Measurements from ENCODE around the gene DYSF.

Gene DYSF

DNA sequence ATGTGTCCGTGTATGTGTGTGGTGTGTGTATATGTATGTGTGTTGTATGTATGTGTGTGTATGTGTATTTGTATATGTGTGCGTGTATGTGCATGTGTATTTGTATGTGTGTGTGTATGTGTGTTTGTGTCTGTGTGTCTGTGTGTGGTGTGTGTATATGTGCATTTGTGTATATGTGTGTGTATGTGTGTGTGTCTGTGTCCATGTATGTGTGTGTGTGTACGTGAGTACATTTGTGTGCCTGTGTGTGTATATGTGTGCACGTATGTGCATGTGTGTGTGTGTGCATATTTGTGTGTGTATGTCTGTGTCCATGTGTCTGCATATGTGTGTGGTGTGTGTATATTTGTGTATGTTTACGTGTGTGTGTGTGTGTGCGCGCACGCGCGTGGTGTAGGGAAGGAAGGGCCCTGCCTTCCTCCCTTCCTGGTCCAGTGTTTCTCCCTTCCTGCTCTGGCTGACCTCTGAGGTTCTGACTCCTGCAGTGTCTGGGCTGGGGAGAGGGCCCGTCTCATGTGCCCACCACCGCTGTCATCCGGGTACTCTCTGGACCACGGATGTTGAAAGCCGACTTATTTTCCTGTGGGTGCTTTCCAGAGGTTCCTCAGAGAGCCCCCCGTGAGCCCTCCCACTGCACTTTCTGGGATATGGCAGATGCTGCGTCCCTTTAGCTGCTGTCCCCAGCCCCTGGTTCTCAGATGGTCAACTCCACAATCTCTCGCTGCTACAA, 209.5 kb downstream of the DYSF start:
- DNase-seq = no peak

DNA sequence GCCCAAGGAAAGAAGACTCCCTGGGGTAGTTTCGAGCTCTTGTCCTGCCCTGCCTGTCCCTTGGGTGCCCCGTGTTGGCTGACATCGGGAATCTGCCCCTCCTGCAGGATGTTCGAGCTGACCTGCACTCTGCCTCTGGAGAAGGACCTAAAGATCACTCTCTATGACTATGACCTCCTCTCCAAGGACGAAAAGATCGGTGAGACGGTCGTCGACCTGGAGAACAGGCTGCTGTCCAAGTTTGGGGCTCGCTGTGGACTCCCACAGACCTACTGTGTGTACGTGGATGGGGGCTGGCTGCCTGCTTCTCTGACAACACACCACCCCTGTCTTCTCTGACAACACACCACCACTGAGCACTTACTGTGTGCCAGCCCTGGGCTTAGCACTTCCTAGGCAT, 210.8 kb downstream of the DYSF start:
- no peak for DNase-seq

DNA sequence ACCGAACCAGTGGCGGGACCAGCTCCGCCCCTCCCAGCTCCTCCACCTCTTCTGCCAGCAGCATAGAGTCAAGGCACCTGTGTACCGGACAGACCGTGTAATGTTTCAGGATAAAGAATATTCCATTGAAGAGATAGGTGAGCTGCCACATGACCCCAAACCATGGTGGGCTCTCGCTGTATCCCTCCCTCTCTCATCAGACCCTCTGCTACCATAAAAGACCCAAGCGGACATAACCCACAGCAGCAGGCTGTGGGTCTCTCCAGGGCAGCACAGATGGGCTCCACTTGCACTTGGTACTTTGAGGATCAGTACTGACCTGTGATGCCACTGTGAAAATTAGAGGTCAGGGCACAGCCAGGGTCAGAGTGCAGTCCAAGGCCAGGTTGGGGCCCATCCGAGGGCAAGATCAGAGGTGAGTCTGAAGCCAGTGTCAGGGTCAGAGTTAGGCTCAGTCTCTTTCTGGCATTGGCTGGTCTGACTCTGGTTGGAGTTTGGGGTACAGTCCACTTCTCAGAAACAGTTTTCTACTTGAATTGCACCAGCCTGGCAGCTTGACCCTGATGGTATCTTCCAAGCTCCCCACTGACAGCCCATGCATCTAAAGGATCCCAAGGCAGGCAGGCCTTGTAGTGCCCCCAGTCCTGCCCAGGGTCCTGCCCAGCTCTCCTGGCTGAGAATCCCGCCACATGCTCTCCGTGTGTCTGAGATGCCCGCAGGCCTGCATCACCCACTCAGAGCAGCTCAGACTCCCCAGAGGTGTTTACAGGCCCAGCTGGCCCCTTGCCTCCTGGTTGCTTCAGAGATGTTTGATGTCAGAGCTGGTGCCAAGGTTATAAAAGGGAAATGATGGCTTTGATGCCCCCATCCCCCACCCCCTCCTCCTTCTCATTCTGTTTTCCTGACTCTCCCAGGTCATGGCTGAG, 212.1 kb downstream of the DYSF start:
- DNase-seq = no peak

DNA sequence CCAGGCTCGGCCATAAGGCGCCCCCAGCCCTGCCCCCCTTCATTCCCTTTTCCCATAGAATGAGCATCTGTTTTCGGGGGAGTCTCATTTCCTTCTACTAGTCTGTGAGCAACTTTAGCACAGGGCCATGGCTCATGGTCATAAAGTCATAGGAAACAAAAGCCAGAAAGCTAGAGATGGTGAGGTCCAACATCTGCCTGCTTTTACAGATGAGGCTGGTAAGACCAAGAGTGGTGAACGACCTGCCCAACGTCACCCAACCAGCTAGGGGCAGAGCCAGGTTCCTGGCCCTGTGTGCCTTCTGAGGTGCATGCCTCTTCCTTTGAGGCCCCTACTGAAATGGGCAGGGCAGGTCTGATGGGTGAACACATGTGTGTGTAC, 212.7 kb downstream of the DYSF start:
- no peak for DNase-seq

DNA sequence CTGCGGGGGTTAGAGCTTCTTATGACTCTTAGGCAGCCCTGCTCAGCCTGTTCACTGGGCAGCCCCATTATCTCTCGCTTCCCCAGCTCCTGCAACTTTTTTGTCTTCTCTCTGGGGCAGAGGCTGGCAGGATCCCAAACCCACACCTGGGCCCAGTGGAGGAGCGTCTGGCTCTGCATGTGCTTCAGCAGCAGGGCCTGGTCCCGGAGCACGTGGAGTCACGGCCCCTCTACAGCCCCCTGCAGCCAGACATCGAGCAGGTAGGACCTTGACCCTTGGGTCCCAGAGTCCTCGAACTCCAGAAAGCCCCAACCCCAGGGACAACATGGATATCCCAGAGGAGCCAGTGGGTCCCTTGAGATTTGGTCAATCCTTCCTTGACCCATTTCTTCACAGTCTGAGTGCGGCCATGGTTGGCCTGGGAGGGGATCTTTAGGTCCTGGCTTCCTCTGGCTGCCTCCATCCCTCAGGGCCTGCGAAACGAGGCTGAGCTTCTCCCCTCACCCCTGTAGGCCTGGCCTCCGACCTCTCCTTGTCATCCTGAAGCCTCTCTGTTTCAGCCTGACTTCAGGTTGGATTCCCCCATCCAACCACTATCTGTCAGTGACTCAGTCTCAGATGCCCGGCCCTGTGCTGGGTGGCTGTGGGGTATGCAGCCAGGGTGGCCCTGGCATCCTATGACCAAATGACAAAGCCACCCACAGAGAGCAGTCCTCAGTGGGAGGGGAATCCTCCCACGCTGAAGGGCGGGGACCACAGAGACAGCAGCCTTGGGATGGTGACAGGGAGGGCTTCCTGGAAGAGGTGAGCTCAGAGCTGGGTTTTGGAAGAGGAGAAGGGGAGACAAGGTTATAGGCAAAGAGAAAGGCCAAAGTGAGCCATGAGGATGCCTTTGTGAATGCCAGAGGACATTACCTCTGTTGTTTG, 214.2 kb downstream of the DYSF start:
- DNase-seq = no peak

DNA sequence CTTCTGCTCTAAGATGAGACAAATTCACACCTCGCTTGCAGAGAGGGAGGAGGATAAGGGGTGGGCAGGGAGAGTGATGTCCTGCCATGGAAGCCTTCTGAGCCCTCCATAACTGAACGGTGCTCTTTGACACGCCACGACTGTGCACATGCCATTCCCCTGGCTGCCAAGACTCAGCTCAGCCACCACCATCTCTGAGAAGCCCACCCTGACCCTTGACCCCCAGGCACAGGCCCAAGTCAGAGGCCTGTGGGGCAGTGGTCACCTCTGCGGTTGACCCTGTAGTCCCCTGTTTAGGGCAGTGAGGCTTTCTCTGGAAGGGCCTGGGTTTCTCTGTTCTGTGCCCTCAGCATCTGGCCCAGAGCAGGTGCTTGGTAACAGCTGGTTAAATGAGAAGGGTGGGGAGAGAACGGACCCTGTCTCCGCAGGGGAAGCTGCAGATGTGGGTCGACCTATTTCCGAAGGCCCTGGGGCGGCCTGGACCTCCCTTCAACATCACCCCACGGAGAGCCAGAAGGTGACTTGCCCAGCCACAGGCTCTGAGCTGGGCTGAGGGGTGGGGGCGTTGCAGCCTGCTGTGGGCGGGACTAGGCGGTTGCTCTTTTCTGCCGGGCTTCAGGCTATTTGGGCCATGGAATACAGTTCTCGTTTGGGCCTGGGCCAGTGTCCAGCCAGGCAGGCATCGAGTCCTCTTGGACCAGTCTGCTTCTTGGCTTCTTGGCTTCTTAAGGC, 215.1 kb downstream of the DYSF start:
- DNase-seq = no peak

DNA sequence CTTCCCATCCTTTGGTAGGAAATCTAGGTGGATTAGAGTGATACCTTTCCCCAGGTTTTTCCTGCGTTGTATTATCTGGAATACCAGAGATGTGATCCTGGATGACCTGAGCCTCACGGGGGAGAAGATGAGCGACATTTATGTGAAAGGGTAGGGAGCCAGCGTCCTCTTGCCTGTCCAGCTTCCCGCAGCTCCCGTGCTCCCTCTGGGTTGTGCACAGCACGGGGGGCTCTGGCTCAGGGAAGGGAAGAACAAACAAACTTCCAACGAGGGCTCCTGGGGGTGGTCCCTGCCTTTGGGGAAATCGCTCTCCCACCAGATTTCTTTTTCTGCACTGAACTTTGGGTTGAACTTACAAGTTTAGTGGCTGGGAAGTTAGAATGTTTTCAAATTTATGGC, 215.7 kb downstream of the DYSF start:
- no peak for DNase-seq

DNA sequence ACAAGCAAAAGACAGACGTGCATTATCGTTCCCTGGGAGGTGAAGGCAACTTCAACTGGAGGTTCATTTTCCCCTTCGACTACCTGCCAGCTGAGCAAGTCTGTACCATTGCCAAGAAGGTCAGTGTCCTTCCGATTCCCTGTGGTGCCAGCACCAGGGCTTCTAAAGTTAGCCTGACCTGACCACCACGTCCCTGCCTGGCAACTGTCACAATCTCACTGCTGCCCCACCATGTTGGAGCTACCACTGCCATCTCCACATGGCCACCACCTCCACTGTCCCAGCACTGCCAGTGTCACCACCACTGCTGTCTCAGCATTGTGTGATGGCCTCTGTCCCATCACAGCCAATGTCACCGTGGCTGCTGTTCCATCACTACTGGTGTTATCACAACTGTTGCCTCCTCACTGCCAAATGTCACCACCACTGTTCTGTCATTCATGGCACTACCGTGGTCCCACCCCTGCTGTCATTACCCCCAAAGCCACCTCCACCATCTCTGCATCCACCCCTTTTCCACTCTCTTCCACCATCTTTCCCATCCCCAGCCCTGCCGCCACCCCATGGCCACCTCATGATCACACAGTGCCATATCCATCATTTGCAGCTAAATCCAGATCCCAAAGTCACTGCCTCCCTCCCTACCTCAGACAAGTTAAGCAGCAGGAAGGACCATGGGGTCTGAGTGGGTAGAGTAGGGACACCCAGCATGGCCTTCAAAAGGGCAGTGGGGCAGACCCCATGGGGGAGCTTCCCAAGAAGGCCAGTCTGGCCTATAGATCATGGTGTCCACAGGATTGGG, 216.5 kb downstream of the DYSF start:
- no peak for DNase-seq

DNA sequence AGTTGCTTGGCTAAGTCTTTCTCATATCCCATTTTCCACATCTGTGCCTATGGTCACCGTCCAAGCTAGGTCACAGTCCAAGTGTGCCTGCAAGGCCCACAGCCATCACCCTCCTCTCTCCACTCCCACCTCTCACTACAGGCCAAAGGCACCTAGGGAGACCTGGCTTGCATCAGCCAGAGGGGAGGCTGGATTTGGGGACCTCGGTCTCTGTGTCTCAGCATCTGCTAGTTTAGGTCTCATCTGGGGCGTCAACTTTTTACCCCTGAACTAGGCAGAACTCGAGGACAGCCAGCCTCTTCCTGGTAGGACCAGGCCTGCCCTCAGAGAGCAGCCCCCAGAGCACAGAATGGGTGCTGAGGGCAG, 217.1 kb downstream of the DYSF start:
- no peak for DNase-seq

DNA sequence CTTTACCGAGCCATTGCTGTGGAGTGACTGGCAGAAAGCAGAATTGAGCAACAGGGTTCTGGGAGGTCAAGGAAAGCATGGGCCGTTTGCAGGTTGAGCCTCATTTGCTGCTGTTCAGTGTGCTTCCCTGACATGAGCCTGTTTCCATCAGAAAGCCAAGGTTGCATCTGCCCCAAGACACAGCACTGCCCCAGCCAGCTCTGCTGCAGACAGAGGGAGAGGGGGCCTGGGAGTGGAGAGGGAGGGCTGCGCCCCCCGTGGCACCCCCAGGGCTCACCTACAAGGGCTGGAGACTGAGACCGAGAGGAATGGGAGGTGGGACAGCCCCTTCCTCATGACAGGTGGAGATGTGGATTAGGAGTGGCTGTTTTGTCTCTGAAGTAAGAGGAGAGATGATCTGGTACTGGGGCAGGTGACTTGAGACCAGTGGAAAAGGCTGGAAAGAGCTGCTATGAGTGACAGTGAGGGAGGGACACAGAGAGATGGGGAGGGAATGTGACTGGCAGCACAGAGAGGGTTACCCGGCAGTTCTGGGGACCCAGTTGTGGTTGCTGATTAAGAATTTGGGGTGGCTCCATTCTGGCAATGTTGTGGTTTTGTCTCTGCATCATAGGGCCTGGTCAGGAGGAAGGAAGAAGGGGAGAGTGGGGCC, 218.0 kb downstream of the DYSF start:
- no peak for DNase-seq

DNA sequence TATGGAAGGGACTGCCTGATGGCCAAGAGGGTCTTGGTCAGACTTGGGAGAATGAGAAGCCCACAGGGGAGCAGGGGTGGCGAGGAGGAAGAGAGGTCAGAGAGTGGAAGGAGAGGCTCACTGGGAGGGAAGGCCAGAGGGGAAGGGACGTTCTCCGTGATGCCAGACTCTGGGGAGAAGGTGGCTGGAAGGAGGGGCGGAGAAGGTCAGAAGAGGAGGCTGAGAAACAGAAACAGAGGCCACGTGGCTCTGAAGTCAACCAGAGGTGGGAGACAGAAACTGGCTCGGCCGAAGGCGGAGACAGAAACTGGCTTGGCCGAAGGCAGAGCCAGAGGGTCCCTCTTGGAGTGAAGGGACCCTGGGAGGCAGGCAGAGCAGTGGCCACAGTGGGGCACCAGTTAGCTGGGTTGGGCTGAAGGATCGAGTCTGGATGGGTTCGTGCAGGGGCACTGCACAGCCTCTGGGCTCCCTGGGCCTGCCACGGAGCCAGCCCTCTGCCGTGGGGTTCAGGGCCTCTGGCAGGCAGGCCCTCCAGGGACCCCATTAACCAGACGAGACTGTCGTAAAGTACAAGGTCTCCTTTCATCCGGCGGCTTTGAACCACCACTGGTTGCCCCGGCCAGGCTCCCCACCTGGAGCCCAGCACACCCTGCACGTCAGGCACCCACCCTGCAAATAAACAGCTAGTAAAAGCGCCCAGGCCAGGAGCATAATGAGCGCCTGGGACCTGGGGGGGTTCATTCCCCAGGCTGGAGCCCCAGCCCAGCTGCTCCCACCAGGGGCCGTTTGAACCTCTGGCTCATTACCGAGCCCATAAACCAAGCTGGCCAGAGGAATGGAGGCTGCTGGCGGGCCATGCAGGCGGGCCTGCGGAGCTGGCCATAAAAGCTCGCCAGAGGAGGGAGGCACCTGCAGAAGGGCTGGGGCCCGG, 218.8 kb downstream of the DYSF start:
- DNase-seq = no peak

DNA sequence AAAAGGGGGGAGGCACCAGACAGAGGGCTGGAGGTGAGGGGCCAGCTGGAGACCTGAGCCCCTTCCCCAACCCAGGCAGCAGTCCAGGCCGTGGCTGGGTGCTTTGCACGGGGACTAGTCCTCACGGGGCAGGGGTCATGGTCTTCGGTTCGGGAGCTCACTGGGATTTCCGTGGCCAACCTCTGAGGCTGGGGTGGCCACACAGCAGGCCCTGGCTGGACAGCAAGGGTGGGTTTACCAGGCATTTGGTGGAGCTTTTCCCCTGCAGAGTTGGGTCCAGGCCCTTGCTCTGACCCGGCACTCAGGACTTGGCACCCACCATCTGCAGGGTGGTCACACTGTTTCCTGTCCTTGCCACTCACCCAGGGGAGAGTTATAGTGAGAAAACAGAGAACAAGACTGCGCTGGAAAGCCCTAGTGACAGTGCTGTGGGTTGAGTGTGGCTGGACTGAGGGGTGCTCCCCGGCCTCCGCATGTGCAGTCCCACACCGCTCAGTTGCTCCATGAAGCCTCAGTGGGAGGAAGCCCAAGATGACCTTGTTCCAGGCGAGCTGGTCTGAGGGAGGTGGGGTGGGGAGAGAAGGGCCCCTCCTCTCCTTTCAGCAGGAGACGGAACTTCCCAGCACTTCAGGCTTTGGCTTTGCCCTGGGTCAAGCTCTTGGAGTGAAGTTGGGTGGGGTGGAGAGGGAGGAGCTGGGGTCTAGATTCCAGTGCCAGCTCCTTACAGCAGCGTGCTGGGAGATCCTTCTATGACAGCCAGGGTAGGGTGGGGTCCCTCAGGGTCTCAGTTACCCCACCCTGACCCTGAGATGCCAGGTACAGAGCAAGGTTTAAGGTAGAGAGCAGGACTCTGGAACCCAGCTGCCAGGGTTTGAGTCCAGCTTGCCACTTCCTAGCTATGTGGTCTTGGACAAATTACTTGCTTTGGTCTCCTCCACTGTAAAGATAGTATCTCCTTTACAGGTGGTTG, 219.8 kb downstream of the DYSF start:
- no peak for DNase-seq

DNA sequence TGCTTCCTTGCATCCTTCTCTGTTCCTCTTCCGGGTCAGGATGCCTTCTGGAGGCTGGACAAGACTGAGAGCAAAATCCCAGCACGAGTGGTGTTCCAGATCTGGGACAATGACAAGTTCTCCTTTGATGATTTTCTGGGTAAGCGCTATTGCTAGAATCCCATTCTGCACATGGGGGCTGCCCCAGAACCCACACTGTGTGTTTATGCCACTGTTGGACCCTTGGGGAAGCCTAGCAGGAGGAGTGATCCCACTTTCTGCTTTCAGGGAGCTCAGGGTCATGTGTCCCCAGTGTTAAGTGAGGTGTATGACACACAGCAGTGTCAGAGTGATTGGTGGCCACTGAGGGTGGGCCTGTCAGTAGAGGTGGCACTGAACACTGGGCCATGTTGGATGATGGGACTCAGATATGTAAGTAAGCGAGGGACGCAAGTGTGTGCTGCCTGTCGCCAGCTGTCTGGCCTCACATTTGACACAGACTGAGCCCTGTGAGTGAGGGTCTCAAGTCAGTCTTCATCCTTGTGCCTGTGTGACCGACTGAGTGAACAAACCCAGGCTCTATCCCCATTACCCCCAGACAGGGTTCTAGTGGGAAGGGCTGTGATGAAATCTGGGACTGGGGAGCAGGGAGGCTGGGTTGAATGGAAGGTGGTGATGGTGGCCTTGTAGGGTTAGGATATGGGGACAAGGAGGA, 220.9 kb downstream of the DYSF start:
- no peak for DNase-seq

DNA sequence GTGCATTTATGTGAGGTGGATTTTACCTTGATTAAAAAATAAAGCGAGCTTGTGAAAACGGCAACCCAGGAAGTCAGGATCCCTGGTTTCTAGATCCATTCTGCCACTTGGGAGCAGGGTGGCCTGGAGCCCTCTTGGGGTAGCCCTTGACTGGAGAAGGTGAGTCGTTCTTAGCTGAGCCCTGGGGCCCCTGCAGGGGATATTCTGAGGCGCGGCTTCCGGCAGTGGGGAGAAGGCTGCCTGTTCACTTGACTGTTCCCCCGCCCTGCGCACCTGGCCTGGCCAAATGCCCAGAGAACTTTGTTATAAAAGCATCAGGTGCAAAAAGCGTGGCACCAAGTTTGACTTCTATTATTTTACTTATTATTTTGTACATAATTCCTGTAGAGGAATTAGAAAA, 221.9 kb downstream of the DYSF start:
- no peak for DNase-seq

DNA sequence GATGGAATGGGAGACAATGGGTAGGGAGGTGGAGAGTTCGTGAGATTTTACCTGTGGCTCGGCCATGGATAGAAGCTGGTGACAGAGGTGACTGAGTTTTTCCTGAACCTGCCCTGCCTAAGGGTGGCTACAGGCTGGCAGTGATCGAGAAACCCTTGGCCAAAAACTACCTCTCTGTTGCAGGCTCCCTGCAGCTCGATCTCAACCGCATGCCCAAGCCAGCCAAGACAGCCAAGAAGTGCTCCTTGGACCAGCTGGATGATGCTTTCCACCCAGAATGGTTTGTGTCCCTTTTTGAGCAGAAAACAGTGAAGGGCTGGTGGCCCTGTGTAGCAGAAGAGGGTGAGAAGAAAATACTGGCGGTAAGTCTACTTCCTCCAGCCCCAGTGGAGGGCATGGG, 225.5 kb downstream of the DYSF start:
- DNase-seq = no peak

DNA sequence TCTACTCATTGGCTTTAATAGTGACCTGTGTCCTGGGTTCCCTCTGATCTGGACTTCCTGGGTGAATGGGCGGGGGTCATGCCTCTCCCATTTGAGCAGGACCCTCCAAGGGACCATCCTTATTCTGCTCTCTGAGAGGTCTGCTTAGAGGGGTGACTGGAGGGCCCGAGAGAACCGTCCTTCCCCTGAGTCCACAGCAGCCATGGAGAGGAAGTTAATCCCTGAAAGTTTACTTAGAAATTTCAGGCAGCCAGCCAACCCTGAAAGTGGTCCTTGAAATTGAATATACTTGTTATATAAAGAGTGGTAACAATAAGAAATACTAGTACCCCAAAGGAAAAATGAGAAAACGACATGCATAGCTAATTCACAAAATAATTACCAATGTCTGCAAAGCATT, 226.1 kb downstream of the DYSF start:
- DNase-seq = no peak

DNA sequence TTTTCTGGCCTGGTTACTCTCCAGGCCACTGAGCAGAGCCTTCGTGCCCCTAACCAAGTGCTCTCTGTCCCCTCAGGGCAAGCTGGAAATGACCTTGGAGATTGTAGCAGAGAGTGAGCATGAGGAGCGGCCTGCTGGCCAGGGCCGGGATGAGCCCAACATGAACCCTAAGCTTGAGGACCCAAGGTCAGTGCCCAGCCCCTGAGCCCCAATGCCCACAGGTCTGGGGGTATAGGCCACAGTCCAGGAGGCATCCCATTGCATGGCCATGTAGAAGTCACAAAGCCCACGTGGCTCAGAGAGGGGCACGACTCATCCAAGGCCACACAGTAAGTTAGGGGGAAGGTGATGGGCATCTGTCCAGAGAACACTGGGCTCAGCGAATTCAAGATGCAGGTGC, 227.6 kb downstream of the DYSF start:
- no peak for DNase-seq

DNA sequence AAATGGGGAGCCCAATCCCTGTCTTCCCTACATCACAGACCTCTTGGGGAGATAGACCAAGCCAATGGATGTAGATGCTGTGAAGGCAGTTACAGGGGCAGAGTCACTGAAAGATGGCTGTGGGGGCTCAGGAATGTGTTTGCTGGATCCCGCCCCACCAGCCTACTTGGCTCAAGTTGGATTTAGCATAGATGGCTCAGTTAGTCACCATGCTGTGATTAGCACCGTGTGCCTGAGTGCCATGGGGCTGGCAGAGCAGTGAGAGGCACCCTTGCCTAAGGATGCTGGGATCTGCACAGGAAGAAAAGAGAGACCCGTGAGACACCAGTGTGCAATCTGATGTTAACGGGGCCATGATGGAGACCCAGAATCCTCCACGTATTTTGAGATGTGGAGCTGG, 228.3 kb downstream of the DYSF start:
- DNase-seq = no peak

Data from stimulated activated CD4-positive, alpha-beta T cell treated with anti-CD3 and anti-CD28 coated beads, Interleukin-2, amount 100 ng/mL, for 48 hours (primary cell).